ENCODE measurements around the gene CTDSPL. TPM values are rescaled to one million over a fixed set of nuclear protein-coding genes. Genes with fewer than 3 reads are reported as not detected.
"Not testable (repeated sequence)": the region's sequence is repeated elsewhere in the genome, so short reads cannot be mapped to it uniquely, and the experiment has no call there.

Gene CTDSPL
- total and polyA plus RNA-seq, 2 of the 8 experiments (the other 6 are each of a cell fraction or from before 2014, with no cell fraction given) = 20.3 to 42.2 TPM

DNA sequence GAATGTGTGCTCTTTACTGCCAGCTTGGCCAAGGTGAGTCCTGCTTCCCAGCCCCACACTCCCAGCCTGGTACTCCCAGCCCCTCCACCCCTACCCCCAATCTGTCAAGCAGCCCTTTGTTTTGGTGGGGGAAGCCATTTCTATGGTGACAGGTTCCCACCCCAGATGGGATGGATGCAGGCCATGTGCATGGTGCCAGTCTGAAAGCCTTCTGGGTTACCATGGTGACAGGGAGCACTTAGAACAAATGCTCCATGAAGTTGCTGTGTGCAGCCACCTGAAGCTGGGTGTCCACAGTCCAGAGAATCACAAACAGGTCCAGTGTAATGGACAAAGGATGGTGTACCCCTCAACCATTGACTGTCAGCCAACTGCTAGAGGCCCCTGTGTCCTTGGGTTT is 109.8 kb downstream of the CTDSPL start:
- Histone ChIP-seq H3K9me3 (ENCODE audit: insufficient read depth in 2 of 2, low read depth in 1 of 2, low read length in 1 of 2) (no peaks in the 10 kb centered on the region), H4K91ac (replicated peaks; ENCODE audit: insufficient read length, low read length) (no peak overlapping the region), H2BK5ac (ENCODE audit: low read depth, low read length) (no peak overlapping the region), H4K20me1 (replicated peaks in 1 of 2; ENCODE audit: control insufficient read depth in 1 of 2, insufficient read depth in 2 of 2, low read length in 2 of 2) (peaks cover 0 to 2% of the 10 kb centered on the region in 2 experiments), H3K4me1 (replicated peaks in 1 of 4; ENCODE audit: control insufficient read depth in 3 of 4, insufficient read depth in 4 of 4, low read length in 3 of 4) (peaks cover 0 to 3% (median 0%) of the 10 kb centered on the region in 4 experiments; a peak in 1 of 7 replicates), H3K4ac (replicated peaks; ENCODE audit: insufficient read length, low read depth, low read length) (no peak overlapping the region), H2BK15ac (ENCODE audit: low read length) (no peak overlapping the region), H3K18ac (ENCODE audit: extremely low read depth, low read length) (no peak overlapping the region), H3K4me2 (ENCODE audit: insufficient read depth in 1 of 2, low read depth in 2 of 2, low read length in 2 of 2) (no peak overlapping the region), H2AFZ (ENCODE audit: low read length) (no peak overlapping the region), H3K79me2 (ENCODE audit: control insufficient read depth in 1 of 2, insufficient read depth in 2 of 2, low read length in 2 of 2) (no peaks in the 10 kb centered on the region), H3K23ac (ENCODE audit: insufficient read length) (no peak overlapping the region), H2BK120ac (replicated peaks; ENCODE audit: low read depth, low read length) (no peak overlapping the region), H3K27me3 (replicated peaks in 1 of 4; ENCODE audit: control insufficient read depth in 3 of 4, extremely low read depth in 1 of 4, insufficient read depth in 3 of 4, low read length in 3 of 4) (no peaks in the 10 kb centered on the region), H3K4me3 (ENCODE audit: extremely low read depth in 1 of 4, insufficient read depth in 2 of 4, low read depth in 3 of 4, low read length in 4 of 4) (no peak overlapping the region), H4K8ac (ENCODE audit: extremely low read depth, insufficient read depth, low read length) (no peak overlapping the region; the same call in 1 of the 2 replicates), H3K23me2 (ENCODE audit: low read depth, low read length) (no peaks in the 10 kb centered on the region), H3K14ac (ENCODE audit: insufficient read length) (no peak overlapping the region), H3K27ac (ENCODE audit: low read depth, low read length) (no peak overlapping the region), H2BK20ac (ENCODE audit: low read length) (no peak overlapping the region), H3K79me1 (ENCODE audit: low read depth, low read length) (no peaks in the 10 kb centered on the region), H3K36me3 (ENCODE audit: control insufficient read depth in 2 of 4, insufficient read depth in 4 of 4, low read length in 3 of 4) (peaks cover 0 to 7% (median 2%) of the 10 kb centered on the region in 4 experiments; a peak in 4 of 8 replicates), H4K5ac (ENCODE audit: insufficient read length, low read depth, low read length) (no peak overlapping the region), H2AK5ac (ENCODE audit: low read depth, low read length) (no peak overlapping the region), H3K9ac (replicated peaks in 1 of 4; ENCODE audit: extremely low read depth in 1 of 4, low read depth in 3 of 4, low read length in 3 of 4) (no peak overlapping the region), H3K56ac (replicated peaks; ENCODE audit: insufficient read length, low read depth, low read length) (no peak overlapping the region), H2BK12ac (ENCODE audit: low read depth, low read length) (no peak overlapping the region)
- ChIA-PET POLR2A (ENCODE audit: partially characterized antibody) (interaction anchor here (1.6 kb wide), 1 partner anchor 13 kb away, joined by 7 read pairs; no protein-coding TSS in a partner anchor), CTCF (ENCODE audit: partially characterized antibody) (interaction anchor here (0.9 to 8.3 kb wide), 2 partner anchors 15 to 97 kb away, joined by 3 to 134 read pairs; partner anchors contain the start of gene VILL)
- FAIRE-seq (no peak), DNase-seq (ENCODE audit: low read depth in 1 of 2, low spot score in 2 of 2) (no peak)
- TF ChIP-seq MAFK (IDR thresholded peaks at IDR 0.05; ENCODE audit: low read depth, low read length) = no peak
- TF ChIP-seq FOSL1 (IDR thresholded peaks at IDR 0.05; ENCODE audit: insufficient read depth, low read depth, low read length) = no peak

DNA sequence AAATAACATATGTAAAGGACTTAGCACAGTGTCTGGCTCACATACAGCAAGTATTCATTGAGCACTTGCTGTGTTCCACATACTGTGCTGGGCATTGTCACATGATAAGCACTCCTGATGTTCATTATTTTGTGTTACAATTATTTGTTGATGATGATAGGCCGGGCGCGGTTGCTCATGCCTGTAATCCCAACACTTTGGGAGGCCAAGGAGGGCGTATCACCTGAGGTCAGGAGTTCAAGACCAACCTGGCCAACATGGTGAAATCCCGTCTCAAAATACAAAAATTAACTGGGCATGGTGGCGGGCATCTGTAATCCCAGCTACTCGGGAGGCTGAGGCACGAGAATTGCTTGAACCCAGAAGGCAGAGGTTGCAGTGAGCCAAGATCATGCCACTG is 110.4 kb downstream of the CTDSPL start:
- CTCF ChIA-PET (ENCODE audit: partially characterized antibody) = interaction anchor here (0.9 to 8.3 kb wide), 4 partner anchors 14 to 97 kb away, joined by 3 to 134 read pairs (median 40); partner anchors contain the start of gene VILL
- H3K27me3 ChIP-seq (replicated peaks in 1 of 4; ENCODE audit: control insufficient read depth in 3 of 4, extremely low read depth in 1 of 4, insufficient read depth in 3 of 4, low read length in 3 of 4); H4K5ac ChIP-seq (ENCODE audit: insufficient read length, low read depth, low read length); H2BK120ac ChIP-seq (replicated peaks; ENCODE audit: low read depth, low read length); H3K9me3 ChIP-seq (ENCODE audit: insufficient read depth in 2 of 2, low read depth in 1 of 2, low read length in 1 of 2); FAIRE-seq; H3K27ac ChIP-seq (ENCODE audit: low read depth, low read length); H3K23me2 ChIP-seq (ENCODE audit: low read depth, low read length); H3K79me1 ChIP-seq (ENCODE audit: low read depth, low read length); H4K8ac ChIP-seq (ENCODE audit: extremely low read depth, insufficient read depth, low read length); H2BK5ac ChIP-seq (ENCODE audit: low read depth, low read length); H3K79me2 ChIP-seq (ENCODE audit: control insufficient read depth in 1 of 2, insufficient read depth in 2 of 2, low read length in 2 of 2); H2AFZ ChIP-seq (ENCODE audit: low read length); H3K23ac ChIP-seq (ENCODE audit: insufficient read length); H2BK12ac ChIP-seq (ENCODE audit: low read depth, low read length); H2BK20ac ChIP-seq (ENCODE audit: low read length); H3K4me3 ChIP-seq (ENCODE audit: extremely low read depth in 1 of 4, insufficient read depth in 2 of 4, low read depth in 3 of 4, low read length in 4 of 4); H3K4me1 ChIP-seq (replicated peaks in 1 of 4; ENCODE audit: control insufficient read depth in 3 of 4, insufficient read depth in 4 of 4, low read length in 3 of 4); H2AK5ac ChIP-seq (ENCODE audit: low read depth, low read length); H3K14ac ChIP-seq (ENCODE audit: insufficient read length); H3K36me3 ChIP-seq (ENCODE audit: control insufficient read depth in 2 of 4, insufficient read depth in 4 of 4, low read length in 3 of 4); H3K18ac ChIP-seq (ENCODE audit: extremely low read depth, low read length); H3K56ac ChIP-seq (replicated peaks; ENCODE audit: insufficient read length, low read depth, low read length); H3K9ac ChIP-seq (replicated peaks in 1 of 4; ENCODE audit: extremely low read depth in 1 of 4, low read depth in 3 of 4, low read length in 3 of 4); H4K20me1 ChIP-seq (replicated peaks in 1 of 2; ENCODE audit: control insufficient read depth in 1 of 2, insufficient read depth in 2 of 2, low read length in 2 of 2); DNase-seq (ENCODE audit: low read depth in 1 of 2, low spot score in 2 of 2); H3K4ac ChIP-seq (replicated peaks; ENCODE audit: insufficient read length, low read depth, low read length); H4K91ac ChIP-seq (replicated peaks; ENCODE audit: insufficient read length, low read length); H2BK15ac ChIP-seq (ENCODE audit: low read length); H3K4me2 ChIP-seq (ENCODE audit: insufficient read depth in 1 of 2, low read depth in 2 of 2, low read length in 2 of 2): not testable (repeated sequence)
- WGBS, 2 experiments (ENCODE audit: extremely low coverage in 1 of 2, insufficient coverage in 1 of 2, insufficient read length in 1 of 2, insufficient replicate concordance in 2 of 2, low coverage in 1 of 2, low lambda C conversion rate in 2 of 2, missing lambda C conversion rate in 1 of 2) = 92% methylated on average over 8 of the region's 8 CpGs; no CpG with 5 or more reads in 1 of the 2 experiments
- POLR2A ChIA-PET (ENCODE audit: partially characterized antibody) = interaction anchor here (1.6 kb wide), 1 partner anchor 12 kb away, joined by 7 read pairs; no protein-coding TSS in a partner anchor
